Right atrium auricular region (tissue), 2 donors: Measurements from ENCODE around the gene VPS9D1. TPM values are rescaled to one million over a fixed set of nuclear protein-coding genes. Genes with fewer than 3 reads are reported as not detected.
"Not testable (repeated sequence)": the region's sequence is repeated elsewhere in the genome, so short reads cannot be mapped to it uniquely, and the experiment has no call there.

Experiments
- DNase-seq: peaks from one replicate; pipeline ENCODE4 v3.0.0-alpha.2; 2019; ENCODE audit warnings: low spot score
- H3K27ac ChIP-seq, 2 donors: fragments of 200-600 bp; sonication (generic); 1 replicate in 1 of 2; 2 replicates in 1 of 2; pipeline ENCODE4 v1.5.1; 2016 to 2019
- H3K27me3 ChIP-seq, 2 donors: fragments of 200-600 bp; sonication (generic); one replicate each; pipeline versions ENCODE4 v1.5.1 to v1.6.0; 2017 to 2019
- H3K36me3 ChIP-seq: fragments of 200-600 bp; sonication (generic); one replicate; pipeline ENCODE4 v1.5.1; 2016
- H3K4me1 ChIP-seq, 2 donors: fragments of 200-600 bp; sonication (generic); one replicate each; pipeline versions ENCODE4 v1.5.1 to v1.6.0; 2017 to 2019
- H3K4me3 ChIP-seq, 2 donors: fragments of 200-600 bp; sonication (generic); 1 replicate in 1 of 2; 2 replicates in 1 of 2; pipeline ENCODE4 v1.5.1; 2017 to 2019; ENCODE audit warnings: mild to moderate bottlenecking in 1 of 2, moderate library complexity in 1 of 2
- H3K9me3 ChIP-seq, 2 donors: fragments of 200-600 bp; sonication (generic); one replicate each; pipeline ENCODE4 v1.5.1; 2019
- total RNA-seq, 2 donors: library from RNA; depleted of rRNA; stranded (reverse); fragments of >200 nt; gene quantifications; one replicate each; pipeline ENCODE4 v1.1.0, GENCODE V29; 2016
- TF ChIP-seq, protein P1 (sequence below), 2 donors: fragments of 200-600 bp; sonication (generic); IDR thresholded peaks; one replicate each; pipeline ENCODE4 v1.5.1; 2019; ENCODE audit warnings: antibody characterized with exemption in 2 of 2

Gene VPS9D1
- total RNA-seq, 2 donors from 2014 or later: 7.3 to 11.3 TPM

DNA sequence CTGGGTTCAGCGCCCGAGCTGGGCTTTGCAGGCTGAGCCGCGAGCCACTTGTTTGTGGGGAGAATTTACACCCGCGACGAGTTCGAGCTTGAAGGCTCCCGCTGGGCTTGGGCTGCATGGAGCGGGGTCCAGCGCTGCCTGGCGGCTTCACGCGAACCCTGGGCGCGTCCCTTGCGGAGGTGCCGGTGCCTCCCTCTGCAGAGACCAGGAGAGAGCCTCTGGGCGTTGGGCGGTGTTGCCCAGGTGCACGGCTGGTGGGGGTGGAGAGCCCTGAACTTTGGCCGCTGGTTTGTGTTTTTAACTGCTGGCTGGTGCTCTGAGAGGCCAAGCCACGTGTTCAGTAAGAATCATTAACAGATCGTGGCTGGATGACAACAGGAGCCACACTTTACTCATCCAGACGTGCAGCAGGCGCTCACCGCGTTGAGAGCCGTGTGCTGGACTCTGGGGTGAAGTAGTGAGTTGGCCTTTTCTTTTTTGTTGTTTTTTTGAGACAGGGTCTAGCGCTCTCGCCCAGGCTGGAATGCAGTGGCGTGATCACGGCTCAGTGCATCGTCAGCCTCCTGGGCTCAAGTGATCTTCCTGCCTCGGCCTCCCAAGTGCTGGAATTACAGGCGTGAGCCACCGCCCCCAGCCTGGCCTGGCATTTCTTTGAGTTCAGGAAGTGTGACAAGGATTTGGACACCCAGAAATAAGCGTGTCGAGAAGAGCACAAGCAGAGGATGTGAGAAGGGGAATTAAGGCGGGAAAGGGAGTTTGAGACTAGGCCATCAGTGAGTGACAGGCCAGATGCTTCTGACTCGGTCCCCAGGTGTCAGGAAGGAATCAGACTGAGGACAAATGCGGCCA lies 33.4 kb downstream of the VPS9D1 start:
- DNase-seq: no peak
- Histone ChIP-seq H3K27ac (peak overlapping the region; percentile 84 to 86), H3K27me3 (no peaks in the 10 kb centered on the region), H3K4me1 (peaks cover 0 to 15% of the 10 kb centered on the region in 2 donors), H3K36me3 (peaks cover 11% of the 10 kb centered on the region), H3K9me3 (no peaks in the 10 kb centered on the region), H3K4me3 (peak overlapping the region; percentile 76 to 85)
- TF ChIP-seq, protein P1, sequence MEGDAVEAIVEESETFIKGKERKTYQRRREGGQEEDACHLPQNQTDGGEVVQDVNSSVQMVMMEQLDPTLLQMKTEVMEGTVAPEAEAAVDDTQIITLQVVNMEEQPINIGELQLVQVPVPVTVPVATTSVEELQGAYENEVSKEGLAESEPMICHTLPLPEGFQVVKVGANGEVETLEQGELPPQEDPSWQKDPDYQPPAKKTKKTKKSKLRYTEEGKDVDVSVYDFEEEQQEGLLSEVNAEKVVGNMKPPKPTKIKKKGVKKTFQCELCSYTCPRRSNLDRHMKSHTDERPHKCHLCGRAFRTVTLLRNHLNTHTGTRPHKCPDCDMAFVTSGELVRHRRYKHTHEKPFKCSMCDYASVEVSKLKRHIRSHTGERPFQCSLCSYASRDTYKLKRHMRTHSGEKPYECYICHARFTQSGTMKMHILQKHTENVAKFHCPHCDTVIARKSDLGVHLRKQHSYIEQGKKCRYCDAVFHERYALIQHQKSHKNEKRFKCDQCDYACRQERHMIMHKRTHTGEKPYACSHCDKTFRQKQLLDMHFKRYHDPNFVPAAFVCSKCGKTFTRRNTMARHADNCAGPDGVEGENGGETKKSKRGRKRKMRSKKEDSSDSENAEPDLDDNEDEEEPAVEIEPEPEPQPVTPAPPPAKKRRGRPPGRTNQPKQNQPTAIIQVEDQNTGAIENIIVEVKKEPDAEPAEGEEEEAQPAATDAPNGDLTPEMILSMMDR (IDR thresholded peaks at IDR 0.05): no peak

DNA sequence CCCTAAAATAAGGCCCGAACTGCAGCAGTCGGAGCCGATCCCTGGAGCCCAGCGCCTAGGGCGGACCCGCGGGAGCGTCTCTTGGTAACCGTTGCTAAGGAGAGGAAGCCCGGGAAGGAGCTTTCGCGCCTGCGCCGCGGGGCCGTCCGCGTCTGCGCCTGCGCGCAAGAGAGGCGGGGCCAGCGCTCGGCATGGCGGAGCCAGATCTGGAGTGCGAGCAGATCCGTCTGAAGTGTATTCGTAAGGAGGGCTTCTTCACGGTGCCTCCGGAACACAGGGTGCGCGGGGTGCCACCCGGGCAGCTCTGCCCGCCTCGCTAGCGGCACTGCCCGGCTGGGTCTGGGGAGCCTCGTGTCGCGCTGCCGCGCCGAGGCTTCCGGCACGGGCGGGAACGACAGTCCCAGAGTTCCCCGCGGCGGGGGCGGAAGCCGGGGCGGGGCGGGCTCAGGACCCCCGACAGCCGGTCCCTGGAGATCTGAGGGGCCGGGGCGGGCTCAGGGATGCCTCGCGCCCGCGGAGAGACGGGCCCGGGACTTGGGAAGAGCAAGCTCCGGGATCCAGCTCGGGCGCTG lies 34.1 kb downstream of the VPS9D1 start, which contains the start of gene CDK10:
Gene CDK10 (plus strand): TSS at position 170 of the 572 bp plus-strand sequence. CDS start 22 bp downstream, at position 192.
- Histone ChIP-seq H3K9me3 (no peaks in the 10 kb centered on the region), H3K27me3 (no peaks in the 10 kb centered on the region), H3K4me3 (peak within 1 kb of the TSS; percentile 76 to 85), H3K27ac (peak within 1 kb of the TSS; percentile 84 to 86), H3K36me3 (peaks cover 6% of the 10 kb centered on the region), H3K4me1 (peaks cover 0 to 15% of the 10 kb centered on the region in 2 donors)
- DNase-seq: peak; percentile 89
- TF ChIP-seq, protein P1 (IDR thresholded peaks at IDR 0.05): peak in 1 of 2 donors; percentile 18

DNA sequence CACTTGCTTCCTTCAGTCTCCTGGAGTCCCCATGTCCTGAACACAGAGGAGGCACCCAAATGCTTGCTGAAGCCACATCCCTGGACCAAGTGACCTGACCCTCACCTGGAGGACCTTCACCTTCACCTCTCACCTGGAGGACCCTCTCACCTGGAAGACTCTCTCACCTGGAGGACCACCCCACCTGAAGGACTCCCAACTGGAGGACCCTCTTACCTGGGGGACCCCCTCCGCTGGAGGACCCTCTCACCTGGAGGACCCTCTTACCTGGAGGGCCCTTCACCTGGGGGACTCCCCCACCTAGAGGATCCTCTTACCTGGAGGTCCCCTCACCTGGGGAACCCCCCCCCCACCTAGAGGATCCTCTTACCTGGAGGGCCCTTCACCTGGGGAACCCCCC lies 34.8 kb downstream of the VPS9D1 start:
- Histone ChIP-seq H3K4me3 (peak overlapping the region in 1 of 2 donors; percentile 85), H3K9me3 (no peaks in the 10 kb centered on the region), H3K36me3 (no peaks in the 10 kb centered on the region), H3K27ac (no peak overlapping the region), H3K4me1 (peaks cover 0 to 15% of the 10 kb centered on the region in 2 donors), H3K27me3 (no peaks in the 10 kb centered on the region)
- TF ChIP-seq, protein P1 (IDR thresholded peaks at IDR 0.05): no peak
- DNase-seq: no peak

DNA sequence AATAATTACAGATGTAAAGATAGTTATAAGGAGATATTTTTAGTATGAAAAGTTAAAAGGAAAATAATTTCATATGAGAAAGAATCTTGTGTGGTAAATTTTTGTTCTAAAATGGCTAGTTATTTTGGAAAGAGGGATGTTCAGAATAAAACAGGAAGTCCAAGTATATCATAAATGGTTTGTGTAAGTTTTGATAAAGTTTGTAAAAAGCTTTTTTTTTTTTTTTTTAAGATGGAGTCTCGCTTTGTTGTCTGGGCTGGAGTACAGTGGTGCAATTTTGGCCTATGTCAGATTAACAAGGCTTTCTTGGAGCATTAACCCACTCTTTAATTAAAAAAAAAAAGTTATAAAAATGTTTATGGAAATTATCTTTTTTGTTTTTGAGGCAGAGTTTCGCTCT lies 42.4 kb downstream of the VPS9D1 start:
- TF ChIP-seq, protein P1 (IDR thresholded peaks at IDR 0.05): no peak
- no peaks in the 10 kb centered on the region for H3K36me3 ChIP-seq
- H3K9me3 ChIP-seq: no peaks in the 10 kb centered on the region
- no peaks in the 10 kb centered on the region for H3K4me1 ChIP-seq
- no peak overlapping the region for H3K27ac ChIP-seq
- H3K27me3 ChIP-seq: no peaks in the 10 kb centered on the region
- no peak overlapping the region for H3K4me3 ChIP-seq
- no peak for DNase-seq

DNA sequence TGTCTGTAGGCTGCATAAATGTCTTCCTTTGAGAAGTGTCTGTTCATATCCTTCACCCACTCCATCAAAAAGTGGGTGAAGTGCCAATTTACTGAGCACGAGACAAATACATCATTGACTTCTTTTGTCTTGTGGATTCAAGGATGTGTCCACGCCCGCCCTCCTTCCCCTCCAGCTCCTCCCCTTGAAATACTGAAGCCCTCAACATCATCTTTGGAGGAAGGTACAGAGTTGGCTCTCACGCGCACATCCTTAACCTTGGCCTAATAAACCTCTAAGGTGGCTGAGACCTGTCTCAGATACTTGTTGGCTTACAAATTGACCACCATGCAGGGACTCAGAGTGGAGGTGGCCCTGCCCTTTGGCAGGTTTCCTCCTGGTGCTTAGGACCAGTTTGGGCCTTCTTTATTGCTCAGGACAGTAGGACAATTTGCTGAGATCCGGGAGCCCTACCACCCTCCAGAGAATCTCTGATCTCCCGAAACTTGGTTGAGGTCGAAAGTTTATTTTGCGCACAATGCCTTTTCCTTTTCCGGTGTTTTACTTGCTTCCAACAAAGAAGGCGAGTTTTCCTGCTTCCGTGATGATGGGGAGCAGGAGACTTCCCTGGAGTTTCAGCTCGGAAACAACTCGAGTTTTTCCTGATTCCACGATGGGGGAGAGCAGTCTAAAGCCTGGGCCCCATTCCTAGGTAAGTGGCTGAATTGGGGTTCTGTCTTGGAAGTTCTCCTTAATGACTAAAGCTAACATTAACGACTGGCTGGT lies 48.3 kb downstream of the VPS9D1 start:
- H3K9me3 ChIP-seq: no peaks in the 10 kb centered on the region
- no peak for DNase-seq
- H3K27me3 ChIP-seq: no peaks in the 10 kb centered on the region
- no peaks in the 10 kb centered on the region for H3K4me1 ChIP-seq
- TF ChIP-seq, protein P1 (IDR thresholded peaks at IDR 0.05): no peak
- no peak overlapping the region for H3K27ac ChIP-seq
- H3K36me3 ChIP-seq: no peaks in the 10 kb centered on the region
- H3K4me3 ChIP-seq: no peak overlapping the region

DNA sequence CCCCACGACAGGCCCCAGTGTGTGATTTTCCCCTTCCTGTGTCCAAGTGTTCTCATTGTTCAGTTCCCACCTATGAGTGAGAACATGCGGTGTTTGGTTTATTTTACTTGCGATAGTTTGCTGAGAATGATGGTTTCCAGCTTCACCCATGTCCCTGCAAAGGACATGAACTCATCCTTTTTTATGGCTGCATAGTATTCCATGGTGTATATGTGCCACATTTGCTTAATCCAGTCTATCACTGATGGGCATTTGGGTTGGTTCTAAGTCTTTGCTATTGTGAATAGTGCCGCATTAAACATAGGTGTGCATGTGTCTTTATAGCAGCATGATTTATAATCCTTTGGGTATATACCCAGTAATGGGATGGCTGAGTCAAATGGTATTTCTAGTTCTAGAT lies 49.1 kb downstream of the VPS9D1 start:
- H3K9me3 ChIP-seq, H3K27me3 ChIP-seq, H3K4me1 ChIP-seq, H3K27ac ChIP-seq, H3K36me3 ChIP-seq, DNase-seq, H3K4me3 ChIP-seq: not testable (repeated sequence)
